ENCODE data around the gene TAGLN3. TPM values are rescaled to one million over a fixed set of nuclear protein-coding genes. Genes with fewer than 3 reads are reported as not detected.
"Not testable (repeated sequence)": the region's sequence is repeated elsewhere in the genome, so short reads cannot be mapped to it uniquely, and the experiment has no call there.

TAGLN3 gene
- polyA plus RNA-seq, 3 donors: 0.06 to 1.7 TPM; not detected in 1

- WGBS, 3 donors: 86 to 96% (median 86%) methylated on average over 5 of the region's 5 CpGs
- no peak overlapping the region for H3K27ac ChIP-seq (ENCODE audit: low read depth, low read length)
Measured at GRCh38 chr3:112030901-112031300, 32.2 kb downstream of the TAGLN3 start.

DNA sequence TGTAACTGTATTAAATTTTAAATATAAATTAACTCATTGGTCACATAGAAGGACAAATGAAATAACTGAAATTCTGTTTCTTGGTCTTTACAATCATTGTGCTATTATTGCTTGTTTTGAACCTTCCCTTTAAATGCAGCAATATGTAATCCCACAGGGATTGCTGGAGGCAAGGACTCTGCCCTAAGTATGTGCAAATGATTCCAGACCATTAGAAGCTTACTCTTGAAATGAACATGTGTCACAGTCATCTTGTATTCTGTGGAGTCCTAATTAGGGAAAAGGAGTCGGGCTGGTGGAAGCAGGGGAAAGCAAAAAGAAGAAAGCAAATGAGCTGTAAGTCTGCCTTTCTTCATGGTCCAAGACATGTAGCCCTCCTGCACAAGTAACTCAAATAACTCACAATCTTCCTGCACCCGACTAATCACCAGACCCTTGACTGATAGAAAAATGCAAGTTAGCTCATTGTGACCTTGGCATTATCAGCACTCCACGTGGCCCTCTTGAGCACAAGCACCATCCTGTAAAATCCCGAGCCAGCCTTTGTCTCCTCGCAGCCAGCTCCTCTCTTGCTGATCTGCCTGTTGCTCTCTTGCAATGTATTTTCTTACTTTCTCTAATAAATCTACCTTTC is 33.5 kb downstream of the TAGLN3 start:
- 38 to 71% (median 70%) methylated on average over 5 of the region's 5 CpGs for WGBS, 3 donors

DNA sequence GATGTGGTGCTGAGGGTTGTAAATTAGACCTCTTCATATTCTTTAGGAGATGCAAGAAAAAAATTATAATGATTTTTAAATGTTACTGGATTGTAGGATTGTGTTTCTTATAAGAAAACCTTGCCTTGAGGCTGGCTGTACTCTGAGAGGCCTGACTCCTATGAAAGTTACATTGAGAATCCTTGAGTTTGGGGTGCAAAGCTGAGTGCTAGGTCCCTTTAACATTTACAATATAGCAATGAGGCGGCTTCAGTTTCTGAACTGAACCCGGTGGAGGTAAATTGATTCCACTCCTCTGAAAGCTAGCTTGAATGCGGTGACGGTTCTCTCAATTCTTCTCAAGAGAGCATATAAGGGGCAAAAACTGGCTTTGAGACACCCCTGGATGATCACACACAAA is 35.7 kb downstream of the TAGLN3 start, which contains the start of gene TMPRSS7:
Gene TMPRSS7, plus strand, starts transcription at position 301 of the 400 bp plus-strand sequence. CDS start 110 bp downstream, outside the sequence.
- H3K27ac ChIP-seq (ENCODE audit: low read depth, low read length): no peak within 1 kb of the TSS
- 94 to 99% (median 95%) methylated on average over 4 of the region's 4 CpGs for WGBS, 3 donors

More for the DNA sequence above, 33.5 kb downstream of the TAGLN3 start:
- no peak overlapping the region for H3K27ac ChIP-seq (ENCODE audit: low read depth, low read length)

- H3K27ac ChIP-seq (ENCODE audit: low read depth, low read length): no peak overlapping the region
- WGBS, 3 donors: 76 to 79% (median 78%) methylated on average over 3 of the region's 3 CpGs
Measured at GRCh38 chr3:112035241-112035640, 36.5 kb downstream of the TAGLN3 start.

DNA sequence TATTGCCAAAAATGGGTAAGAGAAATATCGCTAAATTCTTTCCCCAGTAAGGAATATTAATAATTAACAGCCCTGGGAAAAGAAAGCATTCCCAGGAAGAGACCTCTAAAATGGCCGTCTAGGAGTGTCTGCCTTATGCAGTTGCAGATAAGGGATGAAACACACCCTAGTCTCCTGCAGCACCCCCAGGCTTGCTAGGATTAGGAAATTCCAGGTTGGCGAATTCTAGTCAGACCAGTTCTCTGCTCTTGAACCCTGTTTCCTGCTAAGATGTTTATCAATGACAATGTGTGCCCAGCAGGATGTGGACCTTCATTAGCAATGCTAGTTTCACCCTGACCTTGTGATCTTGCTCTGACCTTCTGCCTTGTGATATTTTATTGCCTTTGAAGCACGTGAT is 38.5 kb downstream of the TAGLN3 start:
- not testable (repeated sequence) for H3K27ac ChIP-seq (ENCODE audit: low read depth, low read length)
- WGBS, 3 donors: 63 to 79% (median 67%) methylated on average over 4 of the region's 4 CpGs

DNA sequence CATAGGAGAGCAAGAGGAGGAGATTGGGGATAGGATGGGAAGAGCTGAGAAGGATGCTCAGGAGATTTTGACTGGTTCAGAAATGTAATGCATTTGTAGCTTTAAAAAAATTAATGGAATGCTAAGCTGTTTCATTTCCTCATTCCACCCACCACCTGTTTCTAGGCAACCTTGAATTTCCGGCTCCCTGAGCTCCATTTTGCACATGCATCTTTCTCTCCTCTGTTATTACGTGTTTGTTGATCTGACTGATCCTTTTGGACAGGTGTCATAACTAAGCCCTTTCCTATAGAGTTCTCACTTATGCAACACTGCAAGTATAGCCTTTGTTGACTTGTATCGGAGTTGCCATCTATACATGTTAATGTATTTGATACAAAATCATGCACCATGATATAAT is 40.1 kb downstream of the TAGLN3 start:
- 65 to 77% (median 66%) methylated on average over 3 of the region's 3 CpGs for WGBS, 3 donors
- H3K27ac ChIP-seq (ENCODE audit: low read depth, low read length): no peak overlapping the region

- no peak overlapping the region for H3K27ac ChIP-seq (ENCODE audit: low read depth, low read length)
Measured at GRCh38 chr3:112041321-112041720, 42.6 kb downstream of the TAGLN3 start.

DNA sequence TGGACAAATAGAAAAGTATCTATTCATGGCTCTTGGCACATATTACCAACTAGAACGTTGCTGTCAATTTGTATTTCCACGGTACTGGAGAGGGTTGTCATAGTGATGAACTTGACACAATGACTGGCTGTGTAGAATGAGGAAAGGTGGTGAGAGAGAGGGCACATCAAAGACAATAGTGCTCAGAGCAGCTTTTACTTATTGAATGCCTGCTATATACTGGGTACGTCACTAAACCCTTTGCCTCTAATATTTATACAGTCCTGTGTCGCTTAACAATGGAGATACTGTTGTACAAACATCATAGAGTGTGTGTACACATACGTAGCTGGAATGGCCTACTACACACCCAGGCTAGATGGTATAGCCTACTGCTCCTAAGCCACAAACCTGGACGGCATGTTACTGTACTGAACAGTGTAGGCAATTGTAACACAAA is 44.1 kb downstream of the TAGLN3 start:
- H3K27ac ChIP-seq (ENCODE audit: low read depth, low read length): no peak overlapping the region
- 58 to 85% (median 69%) methylated on average over 6 of the region's 6 CpGs for WGBS, 3 donors

DNA sequence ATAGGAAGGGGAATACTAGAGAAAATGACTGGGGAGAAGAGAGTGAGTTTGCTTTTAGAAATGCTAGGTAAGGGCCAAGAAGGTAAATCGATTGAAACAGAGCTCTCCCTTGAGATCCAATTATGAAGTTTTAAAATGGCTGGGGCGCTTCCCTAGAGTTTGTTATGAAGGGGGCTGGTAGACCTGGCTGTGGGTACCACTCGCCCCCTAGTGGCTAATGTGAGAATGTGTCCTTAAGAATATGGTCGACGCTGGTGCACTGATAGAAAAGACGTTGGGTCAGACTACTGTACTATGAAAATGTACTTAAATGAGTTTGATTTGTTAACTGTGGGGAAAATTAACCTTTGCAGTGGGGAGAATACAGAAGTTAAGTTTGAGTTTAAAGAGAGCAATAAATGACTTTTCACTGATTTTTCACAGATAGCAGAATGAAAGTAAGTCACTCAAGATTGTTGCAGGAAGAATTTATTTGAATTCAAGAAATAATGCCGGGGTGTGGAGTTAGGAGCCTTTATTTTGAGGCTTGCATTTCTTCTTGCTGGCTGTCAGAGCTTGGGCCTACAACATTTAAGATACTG is 45.0 kb downstream of the TAGLN3 start:
- H3K27ac ChIP-seq (ENCODE audit: low read depth, low read length): no peak overlapping the region
- 10 to 12% (median 10%) methylated on average over 7 of the region's 7 CpGs for WGBS, 3 donors

DNA sequence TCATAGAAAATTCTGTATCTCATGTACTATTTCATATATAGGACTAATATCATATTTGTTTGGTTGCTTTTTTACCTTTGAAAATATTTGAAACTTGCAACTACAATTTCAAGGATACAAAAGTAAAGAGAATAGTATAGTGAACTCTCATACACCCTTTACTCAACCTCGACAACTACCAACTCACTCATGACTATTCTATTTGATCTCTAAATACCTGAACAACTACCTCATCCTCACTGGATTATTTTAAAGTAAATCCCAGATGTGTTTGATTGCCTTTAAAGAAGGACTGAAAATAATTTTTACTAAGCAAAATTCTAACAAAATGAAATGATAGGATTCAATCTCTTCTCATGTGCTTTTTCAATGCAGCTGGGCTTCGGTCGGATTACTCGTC is 47.9 kb downstream of the TAGLN3 start:
- no peak overlapping the region for H3K27ac ChIP-seq (ENCODE audit: low read depth, low read length)
- 70 to 78% (median 71%) methylated on average over 4 of the region's 4 CpGs for WGBS, 3 donors

DNA sequence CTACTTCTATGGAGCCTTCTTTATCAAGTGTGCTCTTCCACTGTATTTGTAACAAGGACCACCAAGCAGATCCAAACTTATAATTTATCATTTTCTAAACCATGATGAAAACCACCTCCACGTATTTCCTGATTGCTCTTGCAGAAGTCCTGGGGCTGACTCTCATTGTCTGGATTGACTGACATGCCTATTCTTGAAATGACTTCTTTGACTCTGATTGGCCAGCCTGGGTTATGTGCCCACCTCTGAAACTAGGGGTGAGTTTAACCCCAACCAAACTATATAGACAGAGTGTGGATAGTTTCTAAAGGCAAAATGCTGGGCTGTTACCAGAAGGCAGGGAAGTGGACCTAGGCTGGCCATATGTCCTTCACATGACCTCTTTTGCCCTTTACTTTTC is 48.5 kb downstream of the TAGLN3 start:
- H3K27ac ChIP-seq (ENCODE audit: low read depth, low read length): no peak overlapping the region
- 85 to 90% (median 90%) methylated on average over 1 of the region's 1 CpG for WGBS, 3 donors

DNA sequence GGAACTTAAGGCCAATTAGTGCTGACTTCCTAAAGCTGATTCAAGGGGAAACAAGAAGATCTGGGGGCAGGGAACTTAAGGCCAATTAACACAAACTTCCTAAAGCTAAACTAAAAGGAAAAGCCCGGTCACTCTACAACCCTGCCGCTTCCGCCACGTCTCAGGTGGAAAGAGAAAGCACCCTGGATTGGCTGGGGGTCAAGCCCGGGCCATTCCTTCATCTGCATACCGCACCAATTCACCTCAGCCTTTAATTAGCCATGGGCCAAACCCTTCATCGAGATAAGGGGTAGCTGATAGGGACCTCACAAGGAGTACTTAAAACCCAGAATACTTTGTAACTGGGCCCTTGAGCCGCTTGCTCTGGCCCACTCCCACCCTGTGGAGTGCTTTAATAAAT is 50.2 kb downstream of the TAGLN3 start:
- H3K27ac ChIP-seq (ENCODE audit: low read depth, low read length): no peak overlapping the region
- 64 to 76% (median 74%) methylated on average over 8 of the region's 8 CpGs for WGBS, 3 donors

DNA sequence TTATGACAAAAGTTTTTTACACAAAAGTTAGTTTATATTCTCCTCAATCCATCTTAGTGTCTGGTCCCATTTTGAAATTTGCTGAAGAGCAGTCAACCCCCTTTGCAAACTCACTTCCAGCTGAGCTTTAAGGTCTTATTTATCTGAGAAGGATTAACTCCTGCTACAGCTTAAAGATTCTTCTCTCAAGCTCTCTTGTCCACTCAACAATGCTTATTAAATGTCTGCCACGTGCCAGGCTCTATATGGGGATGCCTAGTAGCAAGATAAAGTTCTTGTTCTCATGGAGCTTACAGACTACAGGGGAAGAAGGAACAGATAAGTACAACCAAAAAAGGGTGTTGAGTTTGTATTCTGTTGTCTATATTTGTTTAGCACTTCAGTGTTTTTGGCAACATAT is 54.5 kb downstream of the TAGLN3 start:
- no peak overlapping the region for H3K27ac ChIP-seq (ENCODE audit: low read depth, low read length)
- 56 to 75% (median 72%) methylated on average over 1 of the region's 1 CpG for WGBS, 3 donors

DNA sequence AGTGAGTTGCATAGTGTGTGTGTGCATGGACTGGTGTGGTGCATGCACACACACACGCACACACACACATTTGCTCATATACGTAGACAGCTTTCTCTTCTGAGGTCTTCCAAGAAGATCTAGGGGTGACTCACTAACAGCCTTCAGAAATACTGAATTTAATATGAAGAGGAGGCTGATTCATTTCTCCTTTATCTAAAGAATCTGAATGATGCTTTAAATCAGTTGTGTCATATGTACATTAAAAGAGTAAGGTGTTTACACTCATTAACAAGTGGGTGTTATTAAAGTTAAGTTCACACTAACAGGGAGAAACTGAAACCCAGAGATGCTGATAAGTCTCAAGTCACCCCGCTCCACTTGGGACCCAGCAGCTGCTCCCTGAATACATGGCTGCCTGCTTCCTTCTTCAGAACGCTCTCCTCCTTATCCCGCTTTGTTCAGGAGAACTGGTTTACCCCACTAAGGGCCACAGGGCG is 57.8 kb downstream of the TAGLN3 start:
- WGBS, 3 donors: 60 to 89% (median 81%) methylated on average over 6 of the region's 6 CpGs
- H3K27ac ChIP-seq (ENCODE audit: low read depth, low read length): no peak overlapping the region

- 78 to 84% (median 83%) methylated on average over 1 of the region's 1 CpG for WGBS, 3 donors
- no peak overlapping the region for H3K27ac ChIP-seq (ENCODE audit: low read depth, low read length)
Measured at GRCh38 chr3:112059497-112059896, 60.8 kb downstream of the TAGLN3 start.

DNA sequence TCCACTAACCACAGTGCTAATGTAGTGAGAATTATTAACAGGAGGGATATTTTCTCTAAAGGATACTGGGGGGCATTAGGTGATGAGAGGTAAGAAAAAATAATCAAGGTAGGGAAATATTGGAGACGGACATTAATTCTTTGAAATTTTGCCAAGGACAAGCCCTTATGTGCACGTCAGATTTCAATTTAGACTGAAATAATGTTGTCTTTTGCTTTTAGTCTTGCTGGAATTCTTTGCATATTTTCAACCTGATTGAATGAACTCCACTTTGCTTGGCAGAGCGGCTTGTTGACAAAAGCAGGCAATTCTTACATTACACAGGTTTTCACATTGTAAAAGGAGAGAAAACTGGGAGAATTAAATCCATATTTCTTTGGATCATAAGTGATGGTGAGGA is 62.4 kb downstream of the TAGLN3 start:
- 58 to 66% (median 63%) methylated on average over 3 of the region's 3 CpGs for WGBS, 3 donors
- no peak overlapping the region for H3K27ac ChIP-seq (ENCODE audit: low read depth, low read length)
